Lung microvascular endothelial cell (primary cell): Measurements from ENCODE around the gene PDE4D. TPM values are rescaled to one million over a fixed set of nuclear protein-coding genes. Genes with fewer than 3 reads are reported as not detected.
A peak's percentile ranks its signal among the peaks of the same experiment; 100 is the strongest.

Experiments used
- DNase-seq, 2 donors: peaks; one replicate each; pipeline versions ENCODE4 v3.0.0 to v3.0.0-alpha.2; 2010; ENCODE audit warnings: low read depth in 2 of 2
- total RNA-seq: library from RNA; depleted of rRNA; stranded (reverse); fragments of >200 nt; gene quantifications from 2 replicates; pipeline ENCODE4 v1.2.1, GENCODE V29; 2014

PDE4D gene
- total RNA-seq, 1 donor from 2014 or later = 23.8 TPM

DNA sequence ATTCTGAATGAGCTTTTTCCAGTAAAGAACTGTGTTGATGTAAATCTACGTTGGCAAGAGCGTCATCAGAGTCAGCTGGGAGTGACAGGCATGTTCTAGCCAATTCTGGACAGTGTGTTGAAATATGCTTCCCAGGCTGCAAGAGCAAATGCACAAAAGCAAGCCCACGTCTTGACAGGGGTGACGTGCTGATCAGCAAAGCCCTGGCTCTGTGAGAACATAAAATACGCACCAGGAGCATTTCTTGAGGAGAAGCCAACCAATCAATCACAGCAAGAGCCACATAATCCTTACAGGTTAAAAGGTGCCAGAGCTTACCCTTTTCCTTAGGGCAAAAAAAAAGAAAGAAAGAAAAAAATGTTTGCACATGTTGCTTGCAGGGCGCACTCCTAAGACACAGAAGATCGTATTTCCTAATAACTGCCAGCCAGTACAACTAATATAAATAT is 148.1 kb downstream of the PDE4D start:
- DNase-seq = peak; percentile 86 to 94

DNA sequence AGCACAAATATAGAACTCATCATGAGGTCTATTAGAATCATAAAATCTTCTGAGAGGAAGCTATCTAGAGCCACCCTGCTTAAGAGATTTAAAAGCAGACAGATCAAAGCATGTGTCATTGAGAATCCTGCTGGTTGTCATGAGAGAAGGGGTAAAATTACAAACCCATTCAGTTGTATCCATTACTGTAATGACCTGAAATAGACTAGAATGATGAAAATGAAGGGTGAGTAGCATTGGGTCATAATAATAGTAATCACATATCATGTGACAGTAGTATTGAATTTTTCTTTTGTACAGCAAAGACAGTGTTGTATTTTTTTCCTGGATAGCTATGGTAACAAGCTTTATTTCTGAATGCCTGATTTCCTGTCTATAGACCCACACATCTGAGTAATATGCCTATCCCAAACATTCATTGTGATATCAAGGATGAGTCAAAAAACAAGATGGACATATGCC is 149.0 kb downstream of the PDE4D start:
- peak; percentile 94 to 95 for DNase-seq

DNA sequence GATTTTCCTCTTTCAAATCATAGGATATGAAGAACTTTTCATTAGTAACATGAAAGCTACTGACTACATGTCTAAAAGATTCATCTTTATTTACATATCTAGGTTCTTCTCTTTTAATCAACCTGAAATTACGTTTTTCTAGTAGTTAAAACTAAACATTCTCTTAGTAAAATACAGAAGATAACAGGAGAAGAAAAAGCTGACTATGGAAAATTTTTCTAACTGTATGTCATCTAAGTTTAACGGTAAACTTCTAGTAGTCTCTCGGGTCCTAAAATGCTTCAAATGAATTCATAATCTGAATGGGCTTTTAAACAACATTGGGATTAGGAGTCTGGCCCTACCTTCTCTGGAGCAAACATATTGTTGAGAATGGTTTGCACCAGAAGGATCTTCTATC is 151.9 kb downstream of the PDE4D start:
- no peak for DNase-seq

DNA sequence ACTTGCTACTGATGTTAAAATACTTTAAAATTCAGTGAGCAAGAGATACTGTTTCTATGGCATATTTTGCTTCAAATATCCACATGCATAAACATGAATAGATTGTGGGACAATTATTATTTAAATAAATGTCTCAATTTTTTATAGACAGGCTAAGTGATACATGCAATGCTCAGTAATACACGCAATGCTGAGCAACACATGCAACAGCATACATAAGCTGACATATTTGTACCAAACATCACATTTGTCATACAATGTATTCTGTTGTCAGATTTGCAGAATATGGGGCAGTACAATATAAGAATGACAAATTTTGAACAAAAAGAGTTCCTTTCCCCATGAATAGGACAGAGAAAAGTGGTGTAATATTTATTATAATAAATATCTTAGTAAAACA is 155.5 kb downstream of the PDE4D start:
- no peak for DNase-seq

DNA sequence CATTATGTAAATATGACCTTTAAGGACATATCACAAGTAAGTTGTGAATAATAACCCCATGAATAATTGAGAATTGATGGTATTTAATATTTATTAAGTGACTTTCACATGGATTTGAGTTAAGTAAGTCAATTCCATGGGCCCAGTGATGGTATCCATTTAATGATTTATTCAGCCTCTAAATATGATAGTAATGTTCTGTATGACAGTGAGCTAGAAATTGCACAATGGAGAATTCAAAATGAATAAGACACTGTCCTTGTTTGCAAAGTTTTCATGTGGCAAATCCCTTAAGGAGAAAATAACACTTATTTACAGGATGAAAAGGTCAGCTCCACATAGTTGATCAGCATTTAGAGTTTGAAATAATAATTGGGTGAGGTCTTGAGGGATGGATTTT is 160.7 kb downstream of the PDE4D start:
- DNase-seq = no peak

DNA sequence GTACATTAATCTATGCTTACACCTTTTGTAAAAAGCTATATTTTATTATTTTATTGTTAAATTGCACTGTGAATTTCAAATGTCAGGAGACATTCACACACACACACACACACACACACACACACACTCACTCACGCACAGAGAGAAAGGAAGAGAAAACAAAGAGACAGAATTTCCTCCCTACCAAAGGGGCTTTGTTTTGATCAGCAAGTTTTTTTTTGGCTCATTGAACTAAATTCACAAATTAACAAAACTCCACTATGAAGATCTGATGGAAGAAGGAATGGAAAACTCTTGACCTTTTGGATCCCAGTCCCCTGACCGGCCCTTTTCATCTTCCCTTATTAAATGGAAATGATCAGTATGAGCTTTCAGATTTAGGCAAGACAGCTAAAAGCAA is 161.2 kb downstream of the PDE4D start:
- peak; percentile 52 to 83 for DNase-seq

DNA sequence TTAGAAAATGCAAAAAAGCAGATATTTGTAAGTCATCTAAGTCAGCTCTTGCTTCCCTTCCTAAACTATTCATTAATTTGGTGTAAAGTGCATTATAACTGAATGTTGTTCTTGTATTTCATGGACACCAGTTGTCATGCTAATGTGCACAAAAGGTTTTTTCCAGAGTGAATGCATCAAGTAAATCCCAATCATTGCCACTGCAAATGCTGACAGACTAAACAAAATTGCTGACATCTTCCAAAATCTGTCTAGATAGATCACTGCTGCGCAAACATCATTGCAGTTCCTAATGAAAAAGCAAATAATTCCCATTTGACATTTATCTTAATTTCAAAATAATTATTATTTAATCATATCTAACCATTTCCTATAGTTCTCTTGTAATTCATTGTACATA is 161.7 kb downstream of the PDE4D start:
- DNase-seq = peak in 1 of 2 donors; percentile 25

DNA sequence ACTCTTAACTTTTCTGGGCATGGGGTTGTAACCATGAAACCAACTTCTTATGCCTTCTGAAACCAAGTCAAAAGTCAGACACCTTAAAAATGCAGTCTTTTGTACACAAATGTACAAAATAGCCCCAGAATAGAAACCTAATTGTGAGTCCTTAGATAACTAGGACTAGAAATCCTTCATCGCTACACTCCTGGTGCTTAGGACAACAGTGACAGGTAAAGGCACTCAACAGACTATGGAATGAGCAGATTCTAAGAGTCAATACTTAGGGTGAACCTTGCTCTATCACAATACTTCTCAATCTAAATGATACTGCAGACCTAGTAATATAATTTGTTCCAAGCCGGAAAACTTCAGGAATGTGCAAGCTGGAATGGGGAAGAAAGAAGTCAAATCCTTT is 163.7 kb downstream of the PDE4D start:
- no peak for DNase-seq

DNA sequence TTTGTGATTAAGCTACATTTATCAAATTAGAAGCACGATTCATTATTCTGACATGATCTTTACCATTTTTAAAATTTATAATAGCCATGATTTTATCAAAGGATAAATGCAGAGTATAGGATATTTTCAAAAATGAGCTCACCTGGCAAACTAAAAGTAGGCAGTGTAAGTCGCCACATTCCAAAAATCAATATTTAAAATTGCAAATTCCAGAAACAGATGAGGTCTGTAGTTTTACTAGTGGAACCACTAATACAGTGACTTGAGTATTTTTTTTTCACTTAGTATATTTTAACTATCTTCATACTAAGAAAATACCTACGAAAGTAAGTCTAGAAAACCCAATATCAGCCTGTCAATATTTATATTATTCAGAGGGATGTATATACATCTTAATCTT is 164.2 kb downstream of the PDE4D start:
- no peak for DNase-seq

DNA sequence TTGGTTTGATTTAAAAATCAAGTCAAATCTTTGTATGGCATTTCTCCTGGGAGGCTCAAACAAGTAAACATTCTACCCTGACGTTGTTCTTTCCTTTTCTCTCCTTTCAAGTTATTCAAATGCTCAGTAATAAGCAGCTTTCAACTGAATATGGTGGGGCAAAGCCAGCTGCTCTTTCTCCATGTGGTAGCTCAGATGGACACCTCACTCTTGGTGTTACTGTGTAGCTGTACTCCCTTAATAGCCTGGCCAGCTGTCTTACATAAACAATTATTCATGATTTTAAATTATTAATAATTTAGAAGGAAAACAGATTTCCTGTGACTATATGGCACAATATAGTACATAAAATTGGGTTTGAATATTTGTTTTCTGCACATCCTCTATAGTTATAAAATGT is 165.2 kb downstream of the PDE4D start:
- no peak for DNase-seq

DNA sequence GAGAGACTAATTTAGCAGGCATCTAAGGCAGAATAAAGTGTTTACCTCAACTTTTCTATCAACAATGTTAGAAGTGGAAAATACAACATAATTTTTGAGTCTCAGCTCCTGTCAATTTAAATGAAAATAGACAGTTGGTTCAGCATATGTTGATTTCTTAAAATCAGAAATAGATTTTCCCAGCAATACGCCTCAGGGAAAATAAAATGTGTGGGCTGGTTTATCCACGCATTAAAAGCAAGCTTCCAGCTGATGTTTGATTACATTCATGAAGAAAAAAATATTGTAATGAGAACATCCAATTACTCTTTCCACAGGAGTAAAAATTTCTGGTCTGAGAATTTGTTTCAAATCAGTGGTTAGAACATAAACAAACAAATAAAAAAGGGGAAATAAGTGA is 166.3 kb downstream of the PDE4D start:
- no peak for DNase-seq

DNA sequence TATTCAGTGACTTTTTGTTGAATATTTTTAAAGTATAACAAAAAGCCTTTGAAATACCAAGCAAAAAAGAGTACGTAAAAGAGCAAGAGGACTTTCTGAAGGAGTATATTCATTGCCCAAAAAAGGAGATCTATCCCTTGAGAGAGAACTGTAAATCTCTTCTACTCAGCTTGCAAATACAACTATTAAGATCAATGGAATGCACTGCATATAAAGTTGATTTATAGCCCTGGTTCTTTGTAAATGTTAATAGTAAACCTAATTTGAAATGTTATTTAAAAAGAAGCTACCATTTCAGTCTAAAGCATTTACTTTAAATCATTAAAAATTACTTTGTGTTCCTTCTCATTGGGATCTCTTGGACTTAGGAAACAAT is 168.1 kb downstream of the PDE4D start:
- DNase-seq = no peak

DNA sequence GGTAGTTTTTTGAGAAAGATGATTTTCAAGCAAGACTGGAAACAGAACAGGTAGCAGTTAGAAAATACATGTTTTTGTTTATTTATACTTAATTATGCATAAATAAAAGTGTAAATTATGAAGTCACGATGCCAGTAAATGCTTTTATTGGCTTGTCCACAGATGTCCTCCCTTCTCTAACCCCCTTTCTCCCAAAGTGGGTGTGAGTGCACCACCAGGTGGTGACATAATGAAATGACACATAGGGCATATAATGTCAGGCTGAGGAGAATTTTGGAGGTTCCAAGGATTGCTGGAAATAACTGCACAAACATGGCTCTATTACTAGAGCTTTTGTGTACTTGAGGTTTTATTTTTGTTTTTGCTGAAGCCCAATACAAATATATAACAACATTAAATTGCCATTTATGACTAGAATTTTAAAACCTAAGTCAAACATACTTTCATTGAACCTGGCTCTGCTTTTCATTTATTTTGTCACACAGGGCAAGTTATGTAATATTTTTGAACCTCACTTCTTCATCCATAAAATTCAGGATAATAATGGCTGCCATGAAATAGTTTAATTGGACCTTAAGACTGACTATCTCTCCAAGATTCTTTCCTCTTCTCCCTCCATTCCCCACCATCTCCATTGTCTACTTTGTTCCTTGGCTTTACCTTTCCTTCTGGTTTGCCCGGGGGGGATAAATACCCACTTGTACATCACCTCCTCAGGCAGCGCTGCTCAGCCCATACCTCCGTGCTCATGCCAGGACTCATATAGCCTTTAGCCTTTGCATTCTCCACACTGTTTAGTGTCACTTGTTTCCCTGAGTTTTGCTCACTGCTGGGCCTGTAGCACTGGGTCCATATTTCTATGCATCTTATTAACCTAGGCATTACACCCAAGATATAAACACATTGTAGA is 168.8 kb downstream of the PDE4D start:
- peak; percentile 70 to 72 for DNase-seq

DNA sequence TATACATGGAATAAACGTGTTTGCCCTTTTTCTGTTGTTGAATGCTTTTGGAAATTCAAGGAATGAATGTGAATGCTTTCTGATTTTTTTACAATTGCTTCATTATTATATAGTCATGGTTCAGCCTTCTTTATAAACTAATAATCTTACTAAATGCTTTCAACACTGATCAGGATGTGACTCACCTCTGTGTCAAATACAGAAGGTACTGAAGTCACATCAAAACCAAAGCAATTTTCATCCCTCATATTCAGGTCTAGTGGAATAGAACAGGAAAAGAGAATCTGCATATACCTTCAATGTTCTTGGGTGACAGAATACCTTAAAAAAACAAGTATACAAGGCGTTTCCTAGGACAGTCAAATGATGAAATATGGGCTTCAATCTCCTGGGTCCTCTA is 170.7 kb downstream of the PDE4D start:
- DNase-seq = peak; percentile 52 to 78

DNA sequence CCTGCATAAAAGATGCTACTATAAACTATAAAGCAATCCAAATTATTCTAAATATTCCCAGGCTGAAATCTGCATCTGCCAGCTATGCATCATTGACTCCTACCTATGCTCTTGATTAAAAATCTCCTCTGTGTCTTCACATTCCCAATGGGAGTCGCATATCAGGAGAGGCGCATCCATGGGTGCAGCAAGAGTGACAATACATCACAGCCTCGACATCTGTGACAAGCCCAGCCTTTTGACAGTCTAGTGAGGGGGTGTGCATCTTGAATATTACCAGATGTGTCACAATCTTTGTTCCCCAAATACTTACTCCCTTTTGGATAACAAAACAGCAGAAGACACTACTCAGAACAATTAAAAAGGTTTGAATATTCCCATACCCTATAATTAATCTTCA is 171.8 kb downstream of the PDE4D start:
- DNase-seq = no peak

DNA sequence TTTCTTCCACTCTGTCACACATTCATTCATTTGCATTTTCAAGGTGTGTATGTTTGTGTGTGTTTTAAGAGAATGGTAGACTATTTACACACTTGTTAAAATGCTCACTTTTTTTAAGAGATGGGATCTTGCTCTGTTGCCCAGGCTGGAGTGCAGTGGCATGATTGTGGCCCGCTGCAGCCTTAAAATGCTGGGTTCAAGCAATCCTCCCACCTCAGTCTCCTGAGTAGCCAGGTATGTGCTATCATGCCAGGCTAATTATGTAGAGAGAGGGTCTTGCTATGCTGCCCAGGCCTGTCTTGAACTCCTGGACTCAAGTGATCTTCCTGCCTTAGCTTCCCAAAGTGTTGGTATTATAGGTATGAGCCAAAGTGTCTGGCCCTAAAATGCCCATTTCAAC is 173.5 kb downstream of the PDE4D start:
- no peak for DNase-seq

DNA sequence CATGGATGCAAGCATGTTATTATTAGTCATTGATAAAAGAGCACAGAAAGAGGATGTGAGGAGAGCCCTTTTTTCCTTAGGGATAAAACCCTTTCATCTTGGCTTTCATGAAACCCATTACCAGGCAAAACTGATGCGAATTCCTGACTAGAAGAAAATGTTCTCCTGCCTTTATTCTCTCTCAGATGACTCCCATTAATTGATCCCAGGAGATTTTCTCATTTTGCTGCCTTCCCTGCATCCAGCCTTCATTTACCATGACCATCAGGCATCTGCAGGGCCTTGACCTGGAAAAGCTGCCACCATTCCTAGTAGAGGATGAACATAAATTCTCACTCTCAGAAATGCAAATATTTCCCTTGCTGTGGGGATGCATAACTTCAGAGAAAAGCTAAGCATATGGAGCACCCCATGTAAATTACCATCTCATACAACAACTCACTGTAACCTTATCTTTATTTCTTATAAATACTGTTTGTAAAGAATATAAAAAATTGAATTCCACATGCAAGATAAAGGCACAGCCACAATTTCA is 176.5 kb downstream of the PDE4D start:
- DNase-seq = no peak

DNA sequence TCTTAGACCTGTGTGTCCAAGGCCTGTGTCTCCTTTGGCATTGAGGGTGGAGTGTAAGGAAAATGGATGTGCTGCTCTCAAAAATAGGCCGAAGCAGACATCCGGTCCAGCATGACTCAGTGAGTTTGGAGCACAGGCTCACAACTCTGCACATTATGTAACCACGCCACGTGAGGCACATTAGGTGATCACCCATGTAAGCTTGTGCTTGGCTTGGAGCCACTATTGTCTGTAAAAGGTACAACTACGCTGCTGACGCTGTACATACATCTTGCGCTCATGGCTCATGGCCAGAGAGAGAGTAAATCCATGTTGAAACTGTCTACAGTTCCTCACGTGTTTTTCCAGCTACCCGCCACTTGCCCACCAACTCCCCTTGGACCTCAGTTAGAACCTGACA is 177.5 kb downstream of the PDE4D start:
- DNase-seq = peak; percentile 95 to 96

DNA sequence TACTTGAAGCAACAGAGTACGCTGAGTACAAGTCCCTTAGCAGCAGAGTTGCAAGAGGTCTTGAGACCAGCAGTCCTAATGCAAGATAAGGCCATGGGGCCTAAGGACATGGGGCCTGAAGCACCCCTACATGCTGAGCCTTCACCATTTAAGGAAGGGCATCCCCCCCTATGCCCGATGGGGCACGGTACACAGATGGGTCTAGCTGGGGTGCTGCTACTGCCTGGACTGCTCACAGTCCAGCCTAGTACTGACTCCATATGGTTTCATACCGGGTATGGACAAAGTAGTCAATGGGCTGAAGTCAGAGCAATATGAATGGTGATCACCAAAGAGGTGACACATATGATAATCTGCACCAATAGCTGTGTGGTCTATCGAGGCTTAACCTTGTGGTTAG is 178.3 kb downstream of the PDE4D start:
- DNase-seq = no peak

DNA sequence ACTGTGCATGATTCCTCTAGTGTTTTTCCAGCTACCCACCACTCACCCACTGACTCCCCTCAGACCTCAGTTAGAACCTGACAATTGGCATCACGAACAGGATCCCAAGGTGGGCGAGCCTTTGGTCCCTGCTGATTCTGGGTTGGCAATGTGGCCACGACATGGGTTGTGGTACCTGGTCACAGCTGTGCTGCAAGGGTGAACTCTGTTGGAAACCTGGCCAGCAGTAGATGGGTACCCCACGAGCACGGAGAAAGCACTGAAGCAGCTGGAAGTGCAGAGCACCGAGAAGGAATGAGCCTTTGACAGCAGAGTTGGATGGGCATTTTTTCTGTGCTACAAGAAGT is 180.1 kb downstream of the PDE4D start:
- DNase-seq = no peak

DNA sequence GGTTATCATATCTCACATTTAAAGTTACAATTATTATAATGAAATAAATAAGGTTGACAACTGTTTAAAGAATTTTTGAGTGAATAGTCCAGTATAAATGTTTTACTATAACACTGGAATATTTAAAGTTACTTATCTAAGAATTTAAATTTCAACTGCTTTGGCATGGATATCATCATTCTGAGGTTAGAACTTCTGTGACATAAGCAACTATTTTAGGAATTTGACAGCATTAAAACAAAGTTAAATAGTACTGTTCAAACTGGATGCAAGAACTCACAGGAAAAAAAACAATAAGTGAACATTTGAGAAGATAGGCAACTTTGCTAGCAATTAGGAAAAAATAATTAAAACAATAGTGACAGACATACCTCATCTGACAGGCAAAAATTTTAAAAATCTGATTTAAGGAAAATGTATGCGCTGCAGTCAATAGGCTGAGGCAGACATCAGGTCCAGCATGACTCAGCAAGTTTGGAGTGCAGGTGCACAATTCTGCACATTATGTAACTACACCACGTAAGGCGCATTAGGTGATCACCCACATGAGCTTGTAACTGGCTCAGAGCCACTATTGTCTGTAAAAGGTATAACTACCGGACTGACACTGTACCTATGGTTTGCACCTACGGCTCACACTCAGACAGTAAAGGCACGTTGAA is 180.6 kb downstream of the PDE4D start:
- no peak for DNase-seq

DNA sequence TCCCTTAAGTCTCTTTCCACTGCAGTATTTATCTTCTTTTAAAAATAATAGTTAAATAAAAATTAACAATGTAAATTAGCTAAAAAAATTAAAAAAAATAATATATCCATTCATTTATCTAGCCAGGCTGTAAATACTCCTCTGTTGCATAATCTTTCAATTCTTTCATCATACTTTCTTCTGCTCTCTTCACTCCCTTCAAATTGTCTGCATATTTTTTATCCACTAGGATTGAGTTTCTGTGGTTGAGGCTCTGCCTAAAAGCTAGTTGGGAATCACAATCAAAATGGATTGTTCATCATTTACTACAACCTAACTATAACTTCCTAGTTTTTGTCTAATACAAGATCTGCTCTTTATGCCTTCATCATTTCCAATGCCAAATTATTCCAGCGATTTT is 182.2 kb downstream of the PDE4D start:
- DNase-seq = no peak

DNA sequence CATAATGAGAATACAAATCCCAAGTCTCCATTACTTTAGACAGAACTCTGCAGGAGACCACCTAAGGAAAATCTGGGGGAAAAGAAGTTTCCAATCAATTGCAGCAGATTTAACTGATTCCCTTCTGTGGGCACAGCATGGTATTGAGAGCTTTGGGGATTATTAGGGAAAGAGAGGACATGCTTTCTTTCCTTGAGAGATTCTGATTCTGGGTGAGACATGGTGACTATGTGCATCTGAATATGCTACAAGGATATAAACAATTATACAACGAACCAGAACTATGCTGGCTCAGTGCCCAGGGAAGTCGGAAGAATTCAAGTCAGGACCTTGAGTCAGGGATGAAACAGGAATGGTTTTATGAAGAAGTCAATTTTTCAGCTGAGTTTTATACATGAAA is 183.7 kb downstream of the PDE4D start:
- DNase-seq = peak in 1 of 2 donors; percentile 93
